Mucosa of rectum (tissue), 2 donors: ENCODE results near the gene MIS12.
A peak's percentile ranks its signal among the peaks of the same experiment; 100 is the strongest.

Source experiments
- H3K27ac ChIP-seq, 2 donors: one replicate each; pipeline ENCODE4 v1.7.0; 2013; ENCODE audit warnings: inconsistent platforms in 2 of 2, low read depth in 2 of 2, low read length in 2 of 2
- H3K27me3 ChIP-seq, 2 donors: one replicate each; pipeline ENCODE4 v1.7.0; 2013; ENCODE audit warnings: low read length in 2 of 2; ENCODE audit not compliant: control insufficient read depth in 2 of 2, insufficient read depth in 2 of 2
- H3K36me3 ChIP-seq, 2 donors: one replicate each; pipeline ENCODE4 v1.7.0; 2013; ENCODE audit warnings: low read length in 2 of 2; ENCODE audit not compliant: control insufficient read depth in 2 of 2, insufficient read depth in 2 of 2
- H3K4me1 ChIP-seq, 2 donors: one replicate each; pipeline ENCODE4 v1.7.0; 2013; ENCODE audit warnings: low read length in 2 of 2, mild to moderate bottlenecking in 1 of 2; ENCODE audit not compliant: control insufficient read depth in 2 of 2, insufficient read depth in 2 of 2
- H3K4me3 ChIP-seq, 2 donors: one replicate each; pipeline ENCODE4 v1.7.0; 2013; ENCODE audit warnings: low read length in 2 of 2
- H3K9ac ChIP-seq, 2 donors: one replicate each; pipeline ENCODE4 v1.7.0; 2013; ENCODE audit warnings: low read length in 2 of 2, low read depth in 1 of 2, mild to moderate bottlenecking in 1 of 2
- H3K9me3 ChIP-seq, 2 donors: one replicate each; pipeline ENCODE4 v1.7.0; 2013; ENCODE audit warnings: low read length in 2 of 2; ENCODE audit not compliant: control insufficient read depth in 2 of 2
- donor health status: healthy.
- donor health status: Normal muscosa, but diverticular disease.

The MIS12 gene, protein sequence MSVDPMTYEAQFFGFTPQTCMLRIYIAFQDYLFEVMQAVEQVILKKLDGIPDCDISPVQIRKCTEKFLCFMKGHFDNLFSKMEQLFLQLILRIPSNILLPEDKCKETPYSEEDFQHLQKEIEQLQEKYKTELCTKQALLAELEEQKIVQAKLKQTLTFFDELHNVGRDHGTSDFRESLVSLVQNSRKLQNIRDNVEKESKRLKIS

GRCh38 chr17:5486206-5487124 is at the start of gene MIS12:
MIS12 (plus strand) TSS chr17:5486566; CDS start chr17:5488863, 2,297 bp downstream.
- Histone ChIP-seq H3K9ac (peak within 1 kb of the TSS; percentile 96 to 99), H3K4me1 (peaks cover 15 to 17% of the 10 kb centered on the region in 2 donors), H3K36me3 (peaks cover 22 to 35% of the 10 kb centered on the region in 2 donors)

GRCh38 chr17:5437721-5438317 is 48.5 kb upstream of the MIS12 start:
- Histone ChIP-seq H3K36me3 (peaks cover 20 to 39% of the 10 kb centered on the region in 2 donors), H3K27me3 (no peaks in the 10 kb centered on the region), H3K27ac (peak overlapping the region in 1 of 2 donors; percentile 82), H3K9ac (peak overlapping the region; percentile 83 to 85), H3K4me1 (peaks cover 9 to 14% of the 10 kb centered on the region in 2 donors), H3K4me3 (peak overlapping the region; percentile 76 to 92), H3K9me3 (no peaks in the 10 kb centered on the region)

More at GRCh38 chr17:5486206-5487124, at the start of gene MIS12:
- Histone ChIP-seq H3K27me3 (no peaks in the 10 kb centered on the region), H3K4me3 (peak within 1 kb of the TSS; percentile 92 to 99), H3K27ac (peak within 1 kb of the TSS; percentile 100), H3K9me3 (no peaks in the 10 kb centered on the region)

- H3K27ac ChIP-seq, result peak within 1 kb of the TSS; percentile 68 to 82
- peak within 1 kb of the TSS; percentile 84 to 85 for H3K9ac ChIP-seq
- H3K36me3 ChIP-seq, result peaks cover 17 to 36% of the 10 kb centered on the region in 2 donors
- H3K4me3 ChIP-seq, result peak within 1 kb of the TSS; percentile 76 to 92
- H3K4me1 ChIP-seq, result peaks cover 9 to 14% of the 10 kb centered on the region in 2 donors
- no peaks in the 10 kb centered on the region for H3K9me3 ChIP-seq
- H3K27me3 ChIP-seq, result no peaks in the 10 kb centered on the region
Measured at GRCh38 chr17:5438716-5439445, 47.5 kb upstream of the MIS12 start, which contains the start of gene C1QBP. C1QBP (minus strand) TSS chr17:5439155; CDS start chr17:5439073, 82 bp downstream.

DNA sequence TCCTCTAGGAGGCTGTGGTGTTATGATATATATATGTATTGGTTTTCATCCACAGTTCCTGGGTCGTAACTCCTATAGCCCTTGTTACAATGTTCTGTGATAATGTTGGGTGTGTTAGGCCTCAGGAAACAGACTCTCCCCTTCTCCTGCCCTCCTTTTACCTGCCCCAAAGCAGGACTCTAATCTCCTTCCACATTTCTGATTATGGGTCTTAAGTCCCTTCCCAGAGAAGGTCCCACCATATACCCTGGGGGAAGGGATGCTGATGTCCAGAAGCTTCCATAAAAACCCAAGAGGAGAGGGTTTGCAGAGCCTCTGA is 47.0 kb upstream of the MIS12 start:
- H3K4me3 ChIP-seq, result peak overlapping the region; percentile 76 to 92
- peaks cover 20 to 37% of the 10 kb centered on the region in 2 donors for H3K36me3 ChIP-seq
- peak overlapping the region; percentile 68 to 84 for H3K9ac ChIP-seq
- no peaks in the 10 kb centered on the region for H3K9me3 ChIP-seq
- H3K4me1 ChIP-seq, result peaks cover 9 to 14% of the 10 kb centered on the region in 2 donors
- no peaks in the 10 kb centered on the region for H3K27me3 ChIP-seq
- H3K27ac ChIP-seq, result peak overlapping the region; percentile 60 to 82

DNA sequence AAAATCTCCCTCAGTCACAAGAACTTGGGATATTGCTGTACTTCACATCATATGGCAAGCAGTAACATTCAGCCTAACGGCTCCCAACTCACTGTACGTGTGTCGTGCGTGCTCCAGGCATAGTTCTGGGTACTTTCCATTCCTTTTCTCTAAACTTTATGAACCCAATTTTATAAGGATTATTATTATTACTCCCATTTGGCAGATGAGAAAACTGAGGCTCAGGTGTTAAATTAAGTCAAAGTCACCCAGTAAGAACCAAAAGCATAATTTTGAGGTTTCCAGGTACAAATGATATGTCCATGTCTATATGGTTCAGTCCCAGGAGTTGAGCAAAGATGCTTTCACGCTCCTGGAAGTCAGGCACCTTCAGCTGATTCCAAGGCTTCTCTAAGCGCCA is 42.6 kb upstream of the MIS12 start:
- Histone ChIP-seq H3K27me3 (no peaks in the 10 kb centered on the region), H3K9ac (no peak overlapping the region), H3K4me3 (no peak overlapping the region), H3K9me3 (no peaks in the 10 kb centered on the region), H3K4me1 (peaks cover 6% of the 10 kb centered on the region in 2 donors), H3K27ac (no peak overlapping the region), H3K36me3 (peaks cover 26 to 45% of the 10 kb centered on the region in 2 donors)

DNA sequence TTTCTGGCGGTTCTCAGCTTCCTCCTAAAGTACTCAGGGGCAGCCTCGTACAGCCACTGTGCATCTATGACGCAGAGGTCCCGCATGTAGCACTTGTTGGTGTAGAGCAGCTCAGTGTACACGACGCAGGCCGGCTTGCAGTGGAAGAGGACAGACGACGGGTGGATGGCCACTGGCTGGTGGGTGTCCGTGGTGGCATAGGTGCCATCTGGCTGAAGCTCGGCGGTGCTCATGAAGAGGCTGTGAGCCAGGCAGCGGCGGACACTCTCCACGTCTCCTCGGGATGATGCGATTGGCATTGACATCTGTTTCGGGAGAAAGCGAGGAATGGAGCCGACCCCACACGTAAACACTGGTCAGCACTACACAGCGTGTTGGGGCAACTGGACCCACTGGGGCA is 42.2 kb upstream of the MIS12 start:
- H3K27me3 ChIP-seq, result no peaks in the 10 kb centered on the region
- no peak overlapping the region for H3K4me3 ChIP-seq
- no peak overlapping the region for H3K27ac ChIP-seq
- H3K4me1 ChIP-seq, result peaks cover 5 to 6% of the 10 kb centered on the region in 2 donors
- peaks cover 27 to 49% of the 10 kb centered on the region in 2 donors for H3K36me3 ChIP-seq
- H3K9ac ChIP-seq, result no peak overlapping the region
- no peaks in the 10 kb centered on the region for H3K9me3 ChIP-seq

DNA sequence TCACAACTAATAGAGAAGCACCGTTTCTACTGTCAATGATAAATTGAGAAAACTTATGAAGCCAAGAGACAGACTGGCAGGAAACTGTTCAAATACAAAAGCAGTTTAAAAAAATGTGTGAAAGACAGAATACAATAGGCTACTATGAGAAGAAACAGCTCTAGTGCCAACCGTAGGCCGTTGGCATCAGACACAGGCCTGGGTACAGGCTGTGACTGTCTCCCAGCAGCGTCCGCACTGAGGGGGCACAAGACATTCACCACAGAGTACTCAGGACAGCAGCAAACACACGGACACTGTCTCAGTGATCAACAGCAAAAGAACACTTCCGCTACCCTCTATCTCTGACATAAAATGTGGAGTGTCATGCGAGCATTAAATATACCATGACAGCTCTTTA is 39.6 kb upstream of the MIS12 start:
- no peak overlapping the region for H3K4me3 ChIP-seq
- no peaks in the 10 kb centered on the region for H3K4me1 ChIP-seq
- H3K9me3 ChIP-seq, result no peaks in the 10 kb centered on the region
- no peak overlapping the region for H3K27ac ChIP-seq
- no peaks in the 10 kb centered on the region for H3K27me3 ChIP-seq
- peaks cover 46 to 59% of the 10 kb centered on the region in 2 donors for H3K36me3 ChIP-seq
- no peak overlapping the region for H3K9ac ChIP-seq

GRCh38 chr17:5464717-5465507 is 21.5 kb upstream of the MIS12 start:
- no peak overlapping the region for H3K27ac ChIP-seq
- no peaks in the 10 kb centered on the region for H3K27me3 ChIP-seq
- no peaks in the 10 kb centered on the region for H3K9me3 ChIP-seq
- peaks cover 7 to 10% of the 10 kb centered on the region in 2 donors for H3K4me1 ChIP-seq
- no peak overlapping the region for H3K9ac ChIP-seq
- peaks cover 7 to 9% of the 10 kb centered on the region in 2 donors for H3K36me3 ChIP-seq
- no peak overlapping the region for H3K4me3 ChIP-seq

DNA sequence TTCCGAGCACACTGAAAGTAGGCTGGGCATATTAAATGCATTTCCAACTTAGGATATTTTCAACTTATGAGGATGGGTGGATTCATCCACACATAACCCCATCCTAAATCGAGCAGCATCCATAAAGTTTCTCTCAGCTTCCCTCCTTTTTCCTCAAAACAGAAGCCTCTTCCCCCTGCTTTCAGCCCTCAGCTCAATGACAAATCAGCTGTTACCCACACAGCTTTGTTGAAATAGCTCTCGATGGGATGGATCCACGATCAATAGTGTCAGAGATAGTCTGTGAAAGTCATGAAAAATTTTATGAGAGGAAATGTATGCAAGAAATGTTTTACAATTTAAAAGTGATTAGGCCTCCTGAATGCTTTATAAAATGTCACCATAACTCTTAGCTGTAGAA is 20.1 kb upstream of the MIS12 start:
- Histone ChIP-seq H3K4me1 (peaks cover 7 to 10% of the 10 kb centered on the region in 2 donors), H3K9me3 (no peaks in the 10 kb centered on the region), H3K4me3 (no peak overlapping the region), H3K27me3 (no peaks in the 10 kb centered on the region), H3K36me3 (peaks cover 2 to 5% of the 10 kb centered on the region in 2 donors), H3K27ac (no peak overlapping the region), H3K9ac (no peak overlapping the region)
